Fibroblast of skin of left quadriceps (primary cell): ENCODE data around the gene ALK.

Experiments
- DNase-seq, 2 experiments: peaks; one replicate each; pipeline ENCODE4 v3.0.0-alpha.2; 2013; ENCODE audit warnings: low read depth in 2 of 2

Gene ALK

DNA sequence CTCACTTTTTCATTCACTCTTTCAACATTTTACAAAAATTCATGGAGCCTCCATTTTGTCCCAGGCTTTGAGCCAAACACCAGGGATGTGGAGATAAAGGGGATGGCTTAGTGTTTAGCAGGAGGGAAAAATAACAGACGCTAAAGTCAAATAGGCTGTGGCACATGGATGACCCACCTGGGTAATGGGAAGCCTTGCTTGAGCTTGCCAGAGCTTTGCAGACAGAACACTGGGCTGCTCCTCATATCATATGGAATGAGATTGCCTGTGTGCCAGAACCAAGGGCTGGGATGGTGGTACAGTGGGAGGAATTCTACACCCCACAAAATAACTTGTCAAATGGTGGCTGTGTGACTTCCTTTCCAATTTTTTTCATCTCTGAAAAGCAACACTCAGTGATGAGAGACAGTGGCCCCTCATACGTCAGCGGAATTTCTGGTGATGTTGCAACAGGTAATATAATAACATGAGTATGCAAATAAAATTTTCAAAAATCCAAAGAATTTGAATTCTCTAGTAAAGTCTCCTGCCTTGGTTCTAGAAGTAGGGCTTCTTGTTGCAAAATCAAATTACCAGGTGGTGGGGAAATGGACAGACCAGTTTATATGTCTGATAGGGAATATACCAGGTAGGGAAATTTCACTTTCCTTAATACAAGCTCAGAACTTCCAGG lies 553.3 kb downstream of the ALK start:
- peak in 1 of 2 experiments; percentile 2 for DNase-seq

GRCh38 chr2:29363111-29363510 lies 558.3 kb downstream of the ALK start:
- DNase-seq, result no peak

- no peak for DNase-seq
Observed at GRCh38 chr2:29361231-29361630, 560.2 kb downstream of the ALK start.

- DNase-seq, result no peak
Observed at GRCh38 chr2:29360016-29360784, 561.2 kb downstream of the ALK start.

DNA sequence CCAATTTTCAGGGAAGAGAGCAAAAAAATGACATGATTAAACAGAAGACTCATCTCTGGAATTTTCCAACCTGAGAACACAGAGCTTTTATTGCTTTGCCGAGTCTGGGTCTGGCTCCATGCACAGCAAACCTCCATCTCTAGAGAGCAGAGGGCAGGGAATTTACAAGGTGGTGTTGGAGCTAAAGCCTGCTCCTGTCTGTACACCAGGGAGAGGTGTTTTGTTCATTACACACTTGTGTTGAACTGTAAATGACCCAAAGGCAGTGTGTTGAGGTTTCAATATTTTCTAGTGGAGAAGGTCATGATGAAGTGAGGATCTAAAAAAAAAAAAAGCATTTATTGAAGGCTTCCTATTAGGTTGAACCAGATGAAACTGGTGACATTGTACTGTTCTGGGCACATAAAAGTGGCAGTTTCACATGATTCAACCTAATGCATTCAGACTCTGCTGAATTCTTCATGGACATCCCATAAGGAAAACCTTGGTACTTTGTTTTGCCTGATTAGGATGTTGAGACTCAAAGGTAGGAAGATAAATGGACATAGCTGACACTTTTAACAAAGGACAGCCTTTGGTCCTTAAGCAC lies 567.9 kb downstream of the ALK start:
- no peak for DNase-seq

GRCh38 chr2:29351916-29352591 lies 569.3 kb downstream of the ALK start:
- no peak for DNase-seq

- no peak for DNase-seq
Observed at GRCh38 chr2:29351248-29351647, 570.1 kb downstream of the ALK start.

GRCh38 chr2:29349316-29350030 lies 571.9 kb downstream of the ALK start:
- DNase-seq, result no peak

DNA sequence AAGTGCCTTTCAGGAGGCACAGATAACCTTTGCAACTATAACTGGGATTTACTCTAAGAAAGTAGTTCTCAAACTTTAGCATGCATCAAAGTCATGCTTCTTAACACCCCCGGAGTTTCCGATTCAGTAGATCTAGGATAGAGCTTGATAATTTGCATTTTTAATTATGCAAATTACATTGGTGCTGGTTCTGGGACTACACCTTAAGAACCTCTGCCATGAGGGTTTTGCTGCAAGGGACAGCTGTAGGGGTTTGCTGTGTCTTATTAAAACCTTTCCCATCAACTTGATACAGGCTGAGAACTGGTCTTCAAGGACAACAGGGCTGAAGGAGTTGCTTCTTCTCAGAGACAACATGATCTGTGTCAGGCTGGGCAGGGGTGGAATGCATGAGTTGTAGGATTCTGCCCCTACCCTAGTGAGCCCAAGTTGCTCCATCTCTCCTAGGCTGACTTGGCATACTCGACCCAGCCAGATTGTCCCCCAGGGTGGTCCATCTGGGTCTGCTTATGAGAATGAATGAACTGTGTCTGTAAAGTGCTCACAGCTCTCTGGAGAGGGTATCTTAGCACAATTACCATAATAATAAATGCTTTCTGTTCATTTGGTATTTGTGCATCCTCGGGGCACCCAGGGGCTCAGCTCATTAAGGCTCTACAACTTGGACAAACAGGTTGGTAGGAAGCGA lies 573.5 kb downstream of the ALK start:
- DNase-seq, result no peak

- no peak for DNase-seq
Observed at GRCh38 chr2:29345236-29345635, 576.1 kb downstream of the ALK start.

- DNase-seq, result no peak
Observed at GRCh38 chr2:29343830-29344229, 577.6 kb downstream of the ALK start.

DNA sequence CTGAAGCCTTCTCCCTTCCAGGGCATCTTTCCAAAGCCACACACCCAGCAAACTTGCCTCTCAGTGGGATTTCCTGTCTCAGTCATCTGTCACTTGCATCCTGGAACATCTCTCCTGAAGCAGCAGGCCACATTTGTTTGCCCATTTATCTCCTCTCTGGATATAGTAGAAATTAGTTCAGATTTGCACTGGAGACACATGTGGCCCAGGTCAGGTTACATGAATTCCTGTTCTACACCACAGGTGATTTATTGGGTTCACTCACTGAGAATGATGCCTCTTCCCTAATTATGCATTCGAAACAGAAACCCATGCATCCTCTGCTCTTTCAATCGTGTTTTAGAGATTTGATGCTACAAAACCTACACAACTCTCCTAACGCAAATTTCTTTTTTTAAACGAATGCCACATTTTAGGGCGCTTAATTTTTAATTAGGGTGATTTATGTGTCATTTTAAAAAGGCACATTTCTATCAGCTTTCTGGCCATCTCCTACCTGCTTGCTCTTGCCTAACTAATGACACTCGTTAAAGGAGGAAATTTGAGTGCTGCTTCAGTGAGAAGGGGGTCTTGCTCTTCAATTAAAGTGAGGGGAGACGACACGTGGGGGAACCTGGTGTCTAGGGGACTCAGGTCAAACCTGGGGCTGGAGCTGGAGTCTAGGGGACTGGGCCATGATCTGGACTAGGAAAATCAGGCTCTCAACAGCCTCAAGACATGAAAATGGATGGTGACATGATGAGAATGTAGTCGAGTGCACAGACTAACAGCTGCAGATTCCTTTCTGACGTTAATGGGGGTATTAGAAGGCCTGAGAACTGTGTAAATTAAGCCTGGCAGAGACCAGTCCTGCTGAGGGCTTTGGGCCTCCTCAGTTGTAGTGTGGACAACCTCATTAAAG lies 584.8 kb downstream of the ALK start:
- DNase-seq, result no peak

DNA sequence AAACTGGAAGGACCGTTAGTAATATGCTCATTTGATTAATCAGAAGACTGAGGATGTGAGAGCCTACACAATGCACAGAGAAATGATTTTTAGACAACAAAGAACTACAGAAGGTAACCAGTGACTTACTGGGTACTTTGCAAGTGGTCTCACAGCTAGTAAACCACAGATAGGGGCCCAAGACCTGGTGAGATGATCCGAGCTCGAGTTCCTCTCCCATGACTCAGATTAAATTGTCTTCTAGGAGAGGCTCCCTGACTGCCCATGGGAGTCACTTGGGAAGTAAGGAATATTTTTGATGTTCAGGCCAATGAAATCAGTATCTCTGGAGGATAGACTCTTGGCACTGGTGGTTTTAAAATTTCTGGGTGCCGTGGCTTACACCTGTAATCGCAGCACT lies 586.0 kb downstream of the ALK start:
- DNase-seq, result no peak

DNA sequence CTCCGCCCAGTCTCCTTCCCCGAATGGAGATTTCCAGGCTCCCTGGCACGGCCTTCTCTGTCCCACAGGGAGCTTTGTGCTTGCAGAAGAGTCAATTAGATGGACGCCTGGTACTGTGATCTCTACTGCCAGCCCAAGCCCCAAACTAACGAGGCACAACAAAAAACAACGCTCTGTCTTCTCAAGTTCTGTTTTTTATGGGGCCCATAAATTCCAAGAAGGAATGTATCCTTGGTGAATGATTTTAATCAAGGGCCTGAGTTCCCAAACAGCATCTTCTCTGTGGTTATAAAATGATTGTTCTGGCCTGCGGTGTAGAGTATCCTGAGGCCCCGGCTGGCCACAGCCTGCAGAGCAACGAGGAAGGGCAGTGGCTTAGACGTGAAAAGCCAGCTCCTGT lies 586.7 kb downstream of the ALK start:
- no peak for DNase-seq

DNA sequence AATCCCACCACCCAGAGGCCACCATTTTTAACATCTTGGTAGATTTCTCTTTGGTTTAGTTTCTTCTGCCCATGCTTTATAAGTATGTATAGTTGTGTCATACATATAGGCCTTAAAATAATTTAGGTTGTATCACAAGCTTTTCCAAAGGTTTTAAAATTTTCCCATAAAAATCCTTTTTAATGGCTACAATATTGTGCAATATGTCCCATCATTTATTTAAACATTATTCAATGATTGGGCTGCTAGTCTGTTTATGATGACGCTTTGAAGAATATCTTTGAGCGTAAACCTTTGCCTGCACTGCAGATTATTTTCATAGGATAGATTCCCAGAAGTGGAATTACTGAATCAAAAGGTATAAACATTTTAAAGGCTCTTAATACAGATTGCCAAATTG lies 588.8 kb downstream of the ALK start:
- DNase-seq, result no peak

DNA sequence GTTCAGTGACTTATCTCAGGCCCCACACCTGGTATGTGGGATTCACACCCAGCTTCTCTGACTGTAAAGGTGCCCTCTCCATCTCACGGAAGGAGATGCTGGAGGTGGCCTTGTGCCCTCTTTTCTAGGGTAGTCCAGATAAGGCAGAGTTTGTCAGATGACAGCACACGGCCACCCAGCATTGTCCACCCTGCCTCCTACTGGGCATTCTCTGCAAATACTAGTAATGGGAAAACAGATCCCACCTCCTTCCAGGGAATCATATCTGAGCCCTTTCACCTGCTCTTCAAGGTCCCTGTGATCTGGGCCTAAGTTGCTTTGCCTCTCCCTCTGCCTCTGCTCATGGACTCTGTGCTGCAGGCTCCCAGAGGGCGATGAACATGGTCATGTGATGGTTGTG lies 591.5 kb downstream of the ALK start:
- no peak for DNase-seq

DNA sequence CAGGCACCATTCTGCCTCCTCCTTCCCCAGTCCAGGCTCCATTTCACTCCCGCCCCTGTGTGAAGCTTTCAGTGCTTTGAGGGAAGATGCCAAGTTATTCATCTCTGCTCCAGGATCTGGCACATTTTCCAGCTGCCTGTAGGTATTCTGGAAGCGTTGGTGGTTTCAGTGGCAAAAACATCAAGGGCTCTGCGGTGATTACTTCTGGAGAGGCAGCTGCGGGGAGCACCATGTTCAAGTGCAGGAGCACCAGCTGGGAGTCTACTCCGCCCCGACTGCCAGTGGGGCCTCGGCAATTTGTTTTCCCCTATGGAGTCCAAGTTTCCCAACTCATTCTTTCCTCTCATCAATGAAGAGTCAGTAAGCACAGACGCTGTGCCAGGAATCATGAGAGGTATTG lies 594.5 kb downstream of the ALK start:
- no peak for DNase-seq

GRCh38 chr2:29325544-29325943 lies 595.8 kb downstream of the ALK start:
- no peak for DNase-seq

GRCh38 chr2:29323961-29324360 lies 597.4 kb downstream of the ALK start:
- DNase-seq, result no peak

DNA sequence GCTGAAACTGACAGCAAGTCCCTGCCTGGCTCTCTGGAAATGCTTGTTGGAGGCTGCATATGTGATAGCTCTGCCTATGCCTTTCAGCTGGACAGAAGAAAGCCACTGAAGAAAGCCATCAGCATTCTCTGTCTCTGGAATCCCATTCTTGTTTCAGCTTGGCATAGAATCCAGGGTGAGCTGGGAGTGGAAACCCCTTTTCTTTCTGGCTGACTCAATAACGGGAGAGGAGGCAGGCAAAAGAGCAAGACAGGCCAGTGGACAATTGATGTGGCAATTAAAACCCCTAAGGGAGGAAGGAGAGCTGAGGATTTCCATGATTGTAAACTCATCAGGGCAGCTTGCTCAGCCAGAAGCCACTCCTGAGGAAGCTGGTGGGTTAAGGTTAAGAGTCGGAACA lies 598.1 kb downstream of the ALK start:
- DNase-seq, result no peak
